PC-3 (cell line): ENCODE results near the gene KRT33A.

Experiments
- CTCF ChIP-seq: fragments of 300-600 bp; sonication (generic); conservative IDR thresholded peaks from 2 replicates; pipeline ENCODE4 v1.5.1; 2017; ENCODE audit warnings: antibody characterized with exemption, low read depth, mild to moderate bottlenecking, low read length
- EZH2 ChIP-seq: fragments of 300-600 bp; sonication (generic); IDR thresholded peaks from one replicate; pipeline ENCODE4 v1.6.1; 2017; ENCODE audit warnings: antibody characterized with exemption, mild to moderate bottlenecking, low read length; ENCODE audit not compliant: unreplicated experiment
- EZH2phosphoT487 ChIP-seq: fragments of 300-600 bp; sonication (generic); IDR thresholded peaks from 2 replicates; pipeline ENCODE4 v1.6.1; 2018; ENCODE audit warnings: mild to moderate bottlenecking, antibody characterized with exemption, low read length, borderline replicate concordance

GRCh38 chr17:41333836-41334235 is 16.8 kb downstream of the KRT33A start:
- TF ChIP-seq EZH2 (no peak), EZH2phosphoT487 (no peak), CTCF (no peak)
